Measurements from ENCODE around the gene TRIO. TPM values are rescaled to one million over a fixed set of nuclear protein-coding genes. Genes with fewer than 3 reads are reported as not detected.

Gene TRIO
- total RNA-seq, 3 donors from 2014 or later (not counting 1 experiment from before 2014, with no cell fraction given): 84.6 to 136 (median 94.3) TPM

- ATAC-seq (no peak), DNase-seq (no peak)
- Mint-ChIP-seq H3K4me1 (peaks cover 27 to 60% of the 10 kb centered on the region in 2 donors), H3K36me3 (no peaks in the 10 kb centered on the region), H3K9me3 (no peaks in the 10 kb centered on the region), H3K27me3 (ENCODE audit: low read depth in 2 of 2) (no peaks in the 10 kb centered on the region), H3K4me3 (no peak overlapping the region), H3K27ac (no peak overlapping the region)
- intact Hi-C loops (cut with micrococcal nuclease): no loop called here
- Histone ChIP-seq H3K9me3 (ENCODE audit: control insufficient read depth, insufficient read depth, low read length) (no peaks in the 10 kb centered on the region), H3K4me1 (ENCODE audit: control insufficient read depth, insufficient read depth, low read length) (peaks cover 24% of the 10 kb centered on the region), H3K27ac (ENCODE audit: low read length) (peak overlapping the region; percentile 46), H3K4me3 (ENCODE audit: low read length) (no peak overlapping the region), H3K36me3 (ENCODE audit: control insufficient read depth, insufficient read depth, low read length) (no peaks in the 10 kb centered on the region), H3K27me3 (ENCODE audit: control insufficient read depth, insufficient read depth, low read length) (no peaks in the 10 kb centered on the region)
- TF ChIP-seq, protein P1, sequence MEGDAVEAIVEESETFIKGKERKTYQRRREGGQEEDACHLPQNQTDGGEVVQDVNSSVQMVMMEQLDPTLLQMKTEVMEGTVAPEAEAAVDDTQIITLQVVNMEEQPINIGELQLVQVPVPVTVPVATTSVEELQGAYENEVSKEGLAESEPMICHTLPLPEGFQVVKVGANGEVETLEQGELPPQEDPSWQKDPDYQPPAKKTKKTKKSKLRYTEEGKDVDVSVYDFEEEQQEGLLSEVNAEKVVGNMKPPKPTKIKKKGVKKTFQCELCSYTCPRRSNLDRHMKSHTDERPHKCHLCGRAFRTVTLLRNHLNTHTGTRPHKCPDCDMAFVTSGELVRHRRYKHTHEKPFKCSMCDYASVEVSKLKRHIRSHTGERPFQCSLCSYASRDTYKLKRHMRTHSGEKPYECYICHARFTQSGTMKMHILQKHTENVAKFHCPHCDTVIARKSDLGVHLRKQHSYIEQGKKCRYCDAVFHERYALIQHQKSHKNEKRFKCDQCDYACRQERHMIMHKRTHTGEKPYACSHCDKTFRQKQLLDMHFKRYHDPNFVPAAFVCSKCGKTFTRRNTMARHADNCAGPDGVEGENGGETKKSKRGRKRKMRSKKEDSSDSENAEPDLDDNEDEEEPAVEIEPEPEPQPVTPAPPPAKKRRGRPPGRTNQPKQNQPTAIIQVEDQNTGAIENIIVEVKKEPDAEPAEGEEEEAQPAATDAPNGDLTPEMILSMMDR (IDR thresholded peaks at IDR 0.05): no peak
- WGBS (ENCODE audit: insufficient coverage): no CpG with 5 or more reads among the region's 1 CpG
Measured at GRCh38 chr5:14213253-14213652, 70.1 kb downstream of the TRIO start.

DNA sequence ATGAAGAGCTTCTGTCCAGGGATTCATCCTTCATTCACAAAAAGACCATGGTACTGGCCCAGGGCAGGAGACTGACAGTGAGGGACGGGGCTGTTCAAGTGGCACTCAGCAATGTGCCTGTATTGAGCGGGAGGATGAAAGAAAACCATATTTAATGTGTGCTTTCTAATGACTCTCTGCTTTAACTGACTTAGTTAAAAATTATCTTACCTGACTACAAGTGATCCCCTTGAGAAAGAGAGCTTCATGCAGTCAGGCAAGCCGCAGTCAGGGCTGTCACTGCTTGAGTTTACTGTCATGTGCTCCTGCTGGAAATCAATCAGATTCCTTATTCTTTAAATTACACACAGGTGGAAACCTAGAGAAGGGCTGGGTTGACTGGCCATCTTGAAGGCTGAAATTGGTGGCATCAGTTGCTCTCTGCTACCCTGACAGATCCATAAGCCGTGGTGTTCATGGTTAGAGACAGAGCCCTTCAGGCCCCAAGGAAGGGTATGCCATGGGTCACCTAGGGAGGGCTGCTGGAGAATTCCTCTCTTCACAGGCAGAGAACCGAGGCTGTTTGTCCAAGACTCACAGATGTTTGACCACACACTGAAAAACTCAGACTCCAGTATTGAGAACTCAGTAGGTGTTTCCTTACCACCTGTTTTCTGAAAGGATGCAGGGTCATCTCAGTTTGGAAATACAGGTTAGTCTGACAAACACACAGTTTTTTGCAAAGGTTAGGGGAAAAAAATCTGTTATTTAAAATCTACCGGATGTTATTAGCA is 70.9 kb downstream of the TRIO start:
- intact Hi-C loops (cut with micrococcal nuclease): no loop called here
- DNase-seq (no peak), ATAC-seq (no peak)
- 83% methylated on average over 6 of the region's 6 CpGs for WGBS (ENCODE audit: insufficient coverage)
- H3K4me3 Mint-ChIP-seq: no peak overlapping the region
- H3K27ac ChIP-seq (ENCODE audit: low read length): peak overlapping the region; percentile 46
- H3K27ac Mint-ChIP-seq: no peak overlapping the region
- H3K4me3 ChIP-seq (ENCODE audit: low read length): no peak overlapping the region
- TF ChIP-seq, protein P1 (IDR thresholded peaks at IDR 0.05): no peak
- peaks cover 29% of the 10 kb centered on the region for H3K4me1 ChIP-seq (ENCODE audit: control insufficient read depth, insufficient read depth, low read length)
- no peaks in the 10 kb centered on the region for H3K9me3 Mint-ChIP-seq
- H3K27me3 Mint-ChIP-seq (ENCODE audit: low read depth in 2 of 2): no peaks in the 10 kb centered on the region
- H3K36me3 ChIP-seq (ENCODE audit: control insufficient read depth, insufficient read depth, low read length): no peaks in the 10 kb centered on the region
- no peaks in the 10 kb centered on the region for H3K36me3 Mint-ChIP-seq
- peaks cover 26 to 62% of the 10 kb centered on the region in 2 donors for H3K4me1 Mint-ChIP-seq
- H3K27me3 ChIP-seq (ENCODE audit: control insufficient read depth, insufficient read depth, low read length): no peaks in the 10 kb centered on the region
- H3K9me3 ChIP-seq (ENCODE audit: control insufficient read depth, insufficient read depth, low read length): no peaks in the 10 kb centered on the region

DNA sequence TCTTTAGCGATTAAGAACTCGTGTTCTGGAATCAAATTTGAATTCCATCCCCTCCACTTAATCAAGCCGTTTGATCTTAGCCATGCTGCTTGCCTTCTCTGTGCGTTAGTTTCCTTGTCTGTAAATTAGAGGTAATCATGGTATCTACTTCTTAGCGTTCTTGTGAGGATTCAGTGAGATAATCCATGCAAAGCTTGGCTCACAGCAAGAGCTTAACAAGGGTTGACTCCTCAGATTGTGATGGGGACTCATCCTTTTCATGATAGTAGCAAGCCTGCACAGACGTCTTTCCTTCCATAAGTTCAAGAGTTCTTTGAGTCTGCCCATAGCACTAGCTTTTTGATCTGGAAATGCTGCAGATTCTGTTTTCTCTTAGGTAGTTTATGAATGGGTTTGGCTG is 72.8 kb downstream of the TRIO start:
- Mint-ChIP-seq H3K9me3 (no peaks in the 10 kb centered on the region), H3K4me3 (no peak overlapping the region), H3K36me3 (no peaks in the 10 kb centered on the region), H3K27ac (no peak overlapping the region), H3K27me3 (ENCODE audit: low read depth in 2 of 2) (no peaks in the 10 kb centered on the region), H3K4me1 (peaks cover 24 to 60% of the 10 kb centered on the region in 2 donors)
- Histone ChIP-seq H3K27ac (ENCODE audit: low read length) (no peak overlapping the region), H3K9me3 (ENCODE audit: control insufficient read depth, insufficient read depth, low read length) (no peaks in the 10 kb centered on the region), H3K27me3 (ENCODE audit: control insufficient read depth, insufficient read depth, low read length) (no peaks in the 10 kb centered on the region), H3K4me1 (ENCODE audit: control insufficient read depth, insufficient read depth, low read length) (peaks cover 29% of the 10 kb centered on the region), H3K36me3 (ENCODE audit: control insufficient read depth, insufficient read depth, low read length) (no peaks in the 10 kb centered on the region), H3K4me3 (ENCODE audit: low read length) (no peak overlapping the region)
- TF ChIP-seq, protein P1 (IDR thresholded peaks at IDR 0.05): no peak
- intact Hi-C loops (cut with micrococcal nuclease): no loop called here
- ATAC-seq (no peak), DNase-seq (no peak)
- WGBS (ENCODE audit: insufficient coverage): 96% methylated on average over 4 of the region's 6 CpGs

GRCh38 chr5:14216372-14216771 is 73.2 kb downstream of the TRIO start:
- Histone ChIP-seq H3K36me3 (ENCODE audit: control insufficient read depth, insufficient read depth, low read length) (no peaks in the 10 kb centered on the region), H3K9me3 (ENCODE audit: control insufficient read depth, insufficient read depth, low read length) (no peaks in the 10 kb centered on the region), H3K4me1 (ENCODE audit: control insufficient read depth, insufficient read depth, low read length) (peaks cover 29% of the 10 kb centered on the region), H3K27me3 (ENCODE audit: control insufficient read depth, insufficient read depth, low read length) (no peaks in the 10 kb centered on the region), H3K27ac (ENCODE audit: low read length) (no peak overlapping the region), H3K4me3 (ENCODE audit: low read length) (no peak overlapping the region)
- DNase-seq: no peak
- no peaks in the 10 kb centered on the region for H3K27me3 Mint-ChIP-seq (ENCODE audit: low read depth in 2 of 2)
- WGBS (ENCODE audit: insufficient coverage): 91% methylated on average over 2 of the region's 2 CpGs
- no peak overlapping the region for H3K4me3 Mint-ChIP-seq
- no peak for ATAC-seq
- TF ChIP-seq, protein P1 (IDR thresholded peaks at IDR 0.05): no peak
- H3K36me3 Mint-ChIP-seq: no peaks in the 10 kb centered on the region
- H3K27ac Mint-ChIP-seq: no peak overlapping the region
- intact Hi-C loops (cut with micrococcal nuclease): no loop called here
- H3K9me3 Mint-ChIP-seq: peaks cover 0 to 1% of the 10 kb centered on the region in 2 donors
- H3K4me1 Mint-ChIP-seq: peaks cover 27 to 63% of the 10 kb centered on the region in 2 donors
